Measurements from ENCODE around the gene S100A5.

Gene S100A5

GRCh38 chr1:153507926-153508583, 32.7 kb downstream of the S100A5 start:
- ATAC-seq (no peak), DNase-seq (no peak)

DNA sequence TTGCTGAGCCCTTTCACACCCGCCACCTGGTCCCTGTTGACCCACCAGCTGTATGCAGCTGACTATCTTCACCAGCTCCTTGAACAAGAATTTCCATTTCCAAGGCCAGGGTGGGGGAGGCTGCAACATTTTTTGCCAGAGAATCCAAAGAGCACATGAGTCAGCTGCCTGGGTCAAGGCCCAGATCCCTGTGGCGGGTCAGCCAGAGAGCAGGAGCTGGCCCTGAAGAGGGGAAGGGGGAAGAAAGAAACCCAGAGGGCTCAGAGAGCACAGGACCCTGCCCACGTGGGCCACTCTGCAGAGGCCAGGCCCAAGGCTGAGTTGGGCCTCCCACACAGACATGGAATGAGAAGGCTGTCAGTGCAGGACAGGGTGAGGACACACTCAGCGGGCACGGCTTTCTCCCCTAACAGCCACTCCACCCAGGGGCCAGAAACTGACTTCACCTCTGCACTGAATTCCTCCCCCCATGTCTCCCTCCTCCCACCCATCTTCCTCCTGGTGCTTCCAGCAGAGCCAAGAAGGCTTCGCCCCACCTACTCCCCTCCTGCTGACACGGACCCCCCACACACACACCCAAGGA, 33.8 kb downstream of the S100A5 start:
- DNase-seq, result no peak
- no peak for ATAC-seq

DNA sequence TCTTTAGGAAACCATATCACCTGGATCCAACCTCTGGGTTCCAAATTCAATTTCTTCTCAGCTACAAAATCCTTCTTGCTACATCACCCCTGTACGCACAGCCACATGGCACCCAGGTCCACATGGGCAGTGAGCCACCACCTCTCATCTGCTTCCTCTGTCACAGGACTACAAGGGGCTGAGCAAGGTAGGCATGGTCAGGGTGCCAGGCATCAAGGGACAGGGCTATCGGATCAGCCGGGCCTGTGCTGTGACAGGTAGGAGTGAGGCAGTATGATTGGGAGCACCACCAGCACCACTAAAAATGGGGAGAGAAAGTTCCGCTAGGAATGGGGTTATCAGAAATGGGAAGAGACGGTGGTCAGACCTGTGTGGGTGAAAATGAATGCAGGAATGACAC, 34.3 kb downstream of the S100A5 start:
- no peak for DNase-seq
- ATAC-seq, result no peak

- no peak for DNase-seq
- ATAC-seq, result no peak
These were observed 35.2 kb downstream of the S100A5 start for GRCh38 chr1:153505576-153505975.

- no peak for ATAC-seq
- DNase-seq, result no peak
These were observed 37.0 kb downstream of the S100A5 start for GRCh38 chr1:153503766-153504165.

DNA sequence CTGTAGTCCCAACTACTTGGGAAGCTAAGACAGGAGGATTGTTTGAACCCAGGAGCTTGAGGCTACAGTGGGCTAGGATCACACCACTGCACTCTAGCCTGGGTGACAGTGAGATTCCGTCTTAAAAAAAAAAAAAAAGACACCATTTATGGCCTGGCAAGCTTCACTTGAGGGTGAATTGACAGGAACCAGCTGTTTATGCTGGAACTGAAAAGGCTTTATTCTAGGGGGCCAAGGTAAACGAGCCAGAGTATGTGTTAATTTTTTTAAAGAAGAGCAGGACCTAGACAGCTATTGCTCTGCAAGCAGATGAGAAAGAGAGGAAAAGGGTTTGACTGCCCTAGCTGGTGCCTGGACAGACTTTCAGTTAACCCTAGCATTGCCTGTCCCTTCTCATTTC, 42.0 kb downstream of the S100A5 start:
- ATAC-seq (no peak), DNase-seq (no peak)

DNA sequence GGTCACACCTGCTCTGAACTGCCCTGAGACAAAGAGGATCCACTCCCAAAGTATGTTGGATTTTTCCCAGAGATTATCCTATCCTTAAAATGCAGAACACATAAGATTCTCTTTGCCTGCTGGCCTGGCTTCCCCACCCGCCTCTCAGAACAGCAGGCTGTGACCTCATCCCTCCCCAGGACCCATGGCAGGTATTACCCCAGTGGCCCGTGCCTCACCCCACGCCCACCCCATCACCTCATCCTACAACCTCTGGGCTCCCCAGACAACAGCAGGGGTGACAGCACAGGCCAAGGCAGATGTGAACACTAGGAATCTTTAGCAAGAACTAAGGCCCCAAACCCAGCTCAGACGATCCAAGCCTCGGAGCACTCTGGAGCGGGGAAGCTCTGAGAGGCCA, 45.2 kb downstream of the S100A5 start:
- ATAC-seq (no peak), DNase-seq (no peak)

GRCh38 chr1:153494976-153495535, 45.7 kb downstream of the S100A5 start:
- ATAC-seq, result peak; percentile 68
- DNase-seq, result peak; percentile 89

- DNase-seq (no peak), ATAC-seq (no peak)
These were observed 47.3 kb downstream of the S100A5 start for GRCh38 chr1:153493343-153493960.

- DNase-seq, result no peak
These were observed 50.3 kb downstream of the S100A5 start for GRCh38 chr1:153490272-153491051.

DNA sequence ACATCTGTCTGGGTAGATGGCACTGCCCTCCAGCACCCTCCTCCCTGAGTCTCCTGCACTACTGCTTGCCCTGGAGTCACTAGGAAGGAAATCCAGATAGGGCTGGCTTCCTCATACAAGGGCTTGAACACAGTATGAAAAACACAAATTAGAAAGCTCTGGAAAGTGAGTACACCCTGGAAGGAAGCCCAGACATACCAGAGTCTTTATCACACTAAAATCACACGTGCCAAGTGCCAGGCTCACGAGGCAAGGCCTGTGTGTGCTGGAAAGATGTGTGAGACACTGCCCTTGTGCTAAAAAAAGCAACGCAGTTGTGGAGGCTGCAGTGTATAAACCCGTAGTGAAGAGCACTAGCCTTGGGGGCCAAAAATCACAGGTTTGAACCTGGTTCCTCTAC, 52.0 kb downstream of the S100A5 start:
- no peak for ATAC-seq

More at GRCh38 chr1:153490272-153491051, 50.3 kb downstream of the S100A5 start:
- peak; percentile 55 for ATAC-seq

GRCh38 chr1:153487707-153488106, 53.0 kb downstream of the S100A5 start:
- no peak for DNase-seq
- no peak for ATAC-seq

More for the DNA sequence above, 52.0 kb downstream of the S100A5 start:
- no peak for DNase-seq
